SU-DHL-6 (cell line): ENCODE results near the gene SLC25A48.

Experiments used
- H2AFZ ChIP-seq: fragments of 200-600 bp; sonication (generic); 2 replicates; pipeline ENCODE4 v1.6.1; 2014; ENCODE audit warnings: low read depth, mild to moderate bottlenecking, moderate library complexity, mixed read lengths, antibody characterized with exemption, low read length; ENCODE audit not compliant: severe bottlenecking
- H3F3A ChIP-seq: fragments of 200-600 bp; shearing (Covaris generic); 2 replicates; pipeline ENCODE4 v1.6.0; 2016; ENCODE audit warnings: antibody characterized with exemption, mild to moderate bottlenecking; ENCODE audit not compliant: insufficient read depth
- H3K27ac ChIP-seq: fragments of 200-600 bp; sonication (generic); 2 replicates; pipeline ENCODE4 v1.5.1; 2016; ENCODE audit warnings: low read depth, mild to moderate bottlenecking, low read length, moderate library complexity, mixed read lengths
- H3K27me3 ChIP-seq: fragments of 200-600 bp; sonication (generic), shearing (Covaris generic); 2 replicates; pipeline ENCODE4 v1.6.0; 2014; ENCODE audit warnings: mild to moderate bottlenecking, low read length
- H3K36me3 ChIP-seq: fragments of 200-600 bp; sonication (generic); 2 replicates; pipeline ENCODE4 v1.6.1; 2014; ENCODE audit warnings: mild to moderate bottlenecking, low read length, mixed read lengths
- H3K4me2 ChIP-seq: fragments of 300-600, 200-600 bp; shearing (Covaris generic), sonication (generic); 2 replicates; pipeline ENCODE4 v1.6.0; 2014; ENCODE audit warnings: low read length, low read depth, mild to moderate bottlenecking; ENCODE audit not compliant: poor library complexity, severe bottlenecking
- H3K4me3 ChIP-seq: fragments of 200-600 bp; sonication (generic); 2 replicates; pipeline ENCODE4 v1.5.1; 2014; ENCODE audit warnings: antibody characterized with exemption, low read length, mild to moderate bottlenecking, mixed read lengths; ENCODE audit not compliant: insufficient read depth, poor library complexity, severe bottlenecking
- H3K79me2 ChIP-seq: fragments of 200-600 bp; sonication (generic); 2 replicates; pipeline ENCODE4 v1.6.1; 2014; ENCODE audit warnings: mild to moderate bottlenecking, low read length, moderate library complexity; ENCODE audit not compliant: insufficient read depth
- H3K9ac ChIP-seq: fragments of 200-600 bp; sonication (generic); 2 replicates; pipeline ENCODE4 v1.7.0; 2014; ENCODE audit warnings: mild to moderate bottlenecking, low read length
- H3K9me2 ChIP-seq: fragments of 200-600 bp; sonication (generic); replicated peaks from 2 replicates; pipeline ENCODE4 v1.6.1; 2014; ENCODE audit warnings: low read length; ENCODE audit not compliant: insufficient read depth
- H3K9me3 ChIP-seq: fragments of 200-600 bp; sonication (generic); 2 replicates; pipeline ENCODE4 v1.6.1; 2014; ENCODE audit warnings: low read length, mixed read lengths; ENCODE audit not compliant: insufficient read depth
- H4K20me1 ChIP-seq: fragments of 200-600 bp; sonication (generic); 2 replicates; pipeline ENCODE4 v1.6.1; 2014; ENCODE audit warnings: low read depth, mild to moderate bottlenecking, antibody characterized with exemption, low read length, moderate library complexity, mixed read lengths
- CTCF ChIP-seq: fragments of 200-600 bp; sonication (generic); IDR thresholded peaks from one replicate; pipeline ENCODE4 v1.5.1; 2017; ENCODE audit warnings: antibody characterized with exemption, mild to moderate bottlenecking, low read length, moderate library complexity; ENCODE audit not compliant: insufficient read depth, poor library complexity, severe bottlenecking
- EZH2phosphoT487 ChIP-seq: fragments of 200-600 bp; sonication (generic), shearing (Covaris generic); conservative IDR thresholded peaks from 2 replicates; pipeline ENCODE4 v1.6.1; 2018; ENCODE audit warnings: mild to moderate bottlenecking, antibody characterized with exemption, low read length, moderate library complexity, mixed read lengths

SLC25A48 gene

GRCh38 chr5:135873831-135874230 is 39.4 kb downstream of the SLC25A48 start:
- H4K20me1 ChIP-seq, result no peaks in the 10 kb centered on the region
- H3K79me2 ChIP-seq, result no peaks in the 10 kb centered on the region
- H3K27ac ChIP-seq, result no peak overlapping the region
- H3K9ac ChIP-seq, result no peak overlapping the region
- TF ChIP-seq CTCF (no peak), EZH2phosphoT487 (no peak)
- no peaks in the 10 kb centered on the region for H3K9me3 ChIP-seq
- H3K4me2 ChIP-seq, result no peak overlapping the region
- H3K36me3 ChIP-seq, result no peaks in the 10 kb centered on the region
- no peaks in the 10 kb centered on the region for H3K27me3 ChIP-seq
- no peaks in the 10 kb centered on the region for H3F3A ChIP-seq
- no peak overlapping the region for H2AFZ ChIP-seq
- H3K4me3 ChIP-seq, result no peak overlapping the region
- H3K9me2 ChIP-seq, result no peaks in the 10 kb centered on the region

GRCh38 chr5:135874461-135874860 is 40.0 kb downstream of the SLC25A48 start:
- H4K20me1 ChIP-seq, result no peaks in the 10 kb centered on the region
- no peak overlapping the region for H3K9ac ChIP-seq
- no peak overlapping the region for H2AFZ ChIP-seq
- no peak overlapping the region for H3K4me3 ChIP-seq
- no peaks in the 10 kb centered on the region for H3K36me3 ChIP-seq
- H3K27ac ChIP-seq, result no peak overlapping the region
- no peaks in the 10 kb centered on the region for H3K79me2 ChIP-seq
- no peaks in the 10 kb centered on the region for H3K9me3 ChIP-seq
- H3K9me2 ChIP-seq, result no peaks in the 10 kb centered on the region
- no peak overlapping the region for H3K4me2 ChIP-seq
- TF ChIP-seq CTCF (no peak), EZH2phosphoT487 (no peak)
- H3K27me3 ChIP-seq, result no peaks in the 10 kb centered on the region
- no peaks in the 10 kb centered on the region for H3F3A ChIP-seq

GRCh38 chr5:135875567-135875966 is 41.1 kb downstream of the SLC25A48 start:
- Histone ChIP-seq H4K20me1 (no peaks in the 10 kb centered on the region), H3K79me2 (no peaks in the 10 kb centered on the region), H3K4me3 (no peak overlapping the region), H3K9me3 (no peaks in the 10 kb centered on the region), H3K4me2 (no peak overlapping the region), H3K9me2 (no peaks in the 10 kb centered on the region), H3K36me3 (no peaks in the 10 kb centered on the region), H3K27ac (no peak overlapping the region), H2AFZ (no peak overlapping the region), H3K9ac (no peak overlapping the region), H3K27me3 (no peaks in the 10 kb centered on the region), H3F3A (no peaks in the 10 kb centered on the region)
- TF ChIP-seq EZH2phosphoT487, result no peak
- no peak for TF ChIP-seq CTCF

DNA sequence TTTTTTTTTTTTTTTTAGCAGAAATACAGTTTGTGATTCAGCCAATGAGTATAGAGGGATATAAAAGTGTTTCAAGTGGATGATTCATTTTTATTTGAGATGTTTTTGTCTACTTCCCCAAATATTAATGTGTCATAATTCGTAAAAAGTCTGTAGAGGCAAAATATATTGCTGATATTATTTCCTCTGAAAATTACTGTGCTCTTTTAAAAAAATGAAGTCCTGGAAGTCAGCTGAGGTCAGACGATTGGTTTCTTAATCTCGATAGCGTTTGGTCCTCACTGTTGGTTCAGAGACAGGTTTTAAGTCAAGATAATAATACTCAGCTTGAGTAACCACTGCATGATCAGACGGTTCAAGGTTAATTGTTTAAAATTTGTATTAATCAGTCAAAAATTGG is 41.7 kb downstream of the SLC25A48 start:
- Histone ChIP-seq H3K4me3 (no peak overlapping the region), H4K20me1 (no peaks in the 10 kb centered on the region), H3K9ac (no peak overlapping the region), H3K27me3 (no peaks in the 10 kb centered on the region), H3K79me2 (no peaks in the 10 kb centered on the region), H3K4me2 (no peak overlapping the region), H3K9me3 (no peaks in the 10 kb centered on the region), H3K36me3 (no peaks in the 10 kb centered on the region), H3K9me2 (no peaks in the 10 kb centered on the region), H2AFZ (no peak overlapping the region), H3F3A (no peaks in the 10 kb centered on the region), H3K27ac (no peak overlapping the region)
- TF ChIP-seq CTCF, result no peak
- TF ChIP-seq EZH2phosphoT487, result no peak
